Cardiac muscle cell (in vitro differentiated cells and primary cell): ENCODE results near the gene BRF1. TPM values are rescaled to one million over a fixed set of nuclear protein-coding genes. Genes with fewer than 3 reads are reported as not detected.

ENCODE experiments used
- DNase-seq, 2 donors: peaks; one replicate each; pipeline versions ENCODE4 v3.0.0 to v3.0.0-alpha.2; 2010 to 2017; ENCODE audit warnings: low read depth in 1 of 2, low spot score in 1 of 2
- H3K27ac ChIP-seq: fragments of 200-600 bp; sonication (generic); 2 replicates; pipeline ENCODE4 v1.5.1; 2016
- H3K27me3 ChIP-seq: fragments of 200-600 bp; sonication (generic); 2 replicates; pipeline ENCODE4 v1.6.0; 2016; ENCODE audit warnings: control low read depth
- H3K36me3 ChIP-seq: fragments of 200-600 bp; sonication (generic); 2 replicates; pipeline ENCODE4 v1.5.1; 2016; ENCODE audit warnings: control low read depth
- H3K4me1 ChIP-seq: fragments of 200-600 bp; sonication (generic); 2 replicates; pipeline ENCODE4 v1.8.1; 2017; ENCODE audit warnings: low read depth, mild to moderate bottlenecking, mixed run types
- H3K4me3 ChIP-seq: fragments of 200-600 bp; sonication (generic); 2 replicates; pipeline ENCODE4 v1.5.1; 2016; ENCODE audit warnings: mild to moderate bottlenecking
- H3K9me3 ChIP-seq: fragments of 200-600 bp; sonication (generic); 2 replicates; pipeline ENCODE4 v1.5.1; 2017; ENCODE audit warnings: low read depth, mild to moderate bottlenecking, control low read depth
- CTCF ChIP-seq: IDR thresholded peaks from 2 replicates; pipeline ENCODE4 v1.5.1; 2012; ENCODE audit warnings: low read depth, mild to moderate bottlenecking, low read length
- polyA plus RNA-seq: library from polyadenylated mRNA; unstranded; fragments of >200 nt; fragmentation: Nextera tagmentation; extraction: Ambion mirVana; gene quantifications from 2 replicates; pipeline ENCODE4 v1.2.1, GENCODE V29; 2016
- total RNA-seq: library from RNA; depleted of rRNA; stranded (reverse); fragments of >200 nt; gene quantifications from 2 replicates; pipeline ENCODE4 v1.2.3, GENCODE V29; 2016

BRF1 gene
- total and polyA plus RNA-seq, 2 experiments from 2014 or later, result 26.6 to 82.2 TPM

- peak; percentile 53 to 86 for DNase-seq
- H3K27ac ChIP-seq, result no peak within 1 kb of the TSS
- no peaks in the 10 kb centered on the region for H3K4me1 ChIP-seq
- TF ChIP-seq CTCF, result no peak
- H3K36me3 ChIP-seq, result no peaks in the 10 kb centered on the region
- peak within 1 kb of the TSS; percentile 65 for H3K4me3 ChIP-seq
- peaks cover 46% of the 10 kb centered on the region for H3K27me3 ChIP-seq
- H3K9me3 ChIP-seq, result no peaks in the 10 kb centered on the region
Measured at GRCh38 chr14:105180592-105181548, 119.9 kb downstream of the BRF1 start, which contains the start of gene NUDT14. NUDT14 (minus strand) TSS chr14:105181312; CDS start chr14:105181209, 103 bp downstream.

DNA sequence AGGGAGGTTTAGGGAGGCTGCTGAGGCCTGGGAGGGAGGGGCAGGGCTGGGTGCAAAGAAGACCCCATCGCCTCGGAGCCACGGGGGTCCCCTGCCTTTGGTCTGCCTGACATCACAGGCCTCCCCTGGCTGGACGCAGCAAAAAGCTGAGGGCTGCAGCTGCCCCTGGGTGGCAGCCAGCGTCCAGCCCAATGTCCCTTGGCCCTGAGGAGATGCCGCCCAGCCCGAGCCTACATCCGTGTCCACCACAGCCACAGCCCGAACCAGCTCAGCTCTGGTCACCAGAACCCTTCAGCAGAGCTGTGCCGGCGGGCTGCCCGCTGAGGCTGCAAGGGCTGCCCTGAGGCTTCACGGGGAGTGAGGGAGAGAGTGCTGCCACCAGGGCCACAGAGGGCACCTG is 121.6 kb downstream of the BRF1 start:
- Histone ChIP-seq H3K4me1 (no peaks in the 10 kb centered on the region), H3K4me3 (no peak overlapping the region), H3K36me3 (no peaks in the 10 kb centered on the region), H3K27ac (no peak overlapping the region), H3K9me3 (no peaks in the 10 kb centered on the region), H3K27me3 (peaks cover 29% of the 10 kb centered on the region)
- DNase-seq, result no peak
- no peak for TF ChIP-seq CTCF

- Histone ChIP-seq H3K4me3 (no peak overlapping the region), H3K27me3 (peaks cover 25% of the 10 kb centered on the region), H3K4me1 (no peaks in the 10 kb centered on the region), H3K27ac (no peak overlapping the region), H3K36me3 (no peaks in the 10 kb centered on the region), H3K9me3 (no peaks in the 10 kb centered on the region)
- no peak for DNase-seq
- TF ChIP-seq CTCF, result no peak
Measured at GRCh38 chr14:105178868-105179140, 122.0 kb downstream of the BRF1 start.

DNA sequence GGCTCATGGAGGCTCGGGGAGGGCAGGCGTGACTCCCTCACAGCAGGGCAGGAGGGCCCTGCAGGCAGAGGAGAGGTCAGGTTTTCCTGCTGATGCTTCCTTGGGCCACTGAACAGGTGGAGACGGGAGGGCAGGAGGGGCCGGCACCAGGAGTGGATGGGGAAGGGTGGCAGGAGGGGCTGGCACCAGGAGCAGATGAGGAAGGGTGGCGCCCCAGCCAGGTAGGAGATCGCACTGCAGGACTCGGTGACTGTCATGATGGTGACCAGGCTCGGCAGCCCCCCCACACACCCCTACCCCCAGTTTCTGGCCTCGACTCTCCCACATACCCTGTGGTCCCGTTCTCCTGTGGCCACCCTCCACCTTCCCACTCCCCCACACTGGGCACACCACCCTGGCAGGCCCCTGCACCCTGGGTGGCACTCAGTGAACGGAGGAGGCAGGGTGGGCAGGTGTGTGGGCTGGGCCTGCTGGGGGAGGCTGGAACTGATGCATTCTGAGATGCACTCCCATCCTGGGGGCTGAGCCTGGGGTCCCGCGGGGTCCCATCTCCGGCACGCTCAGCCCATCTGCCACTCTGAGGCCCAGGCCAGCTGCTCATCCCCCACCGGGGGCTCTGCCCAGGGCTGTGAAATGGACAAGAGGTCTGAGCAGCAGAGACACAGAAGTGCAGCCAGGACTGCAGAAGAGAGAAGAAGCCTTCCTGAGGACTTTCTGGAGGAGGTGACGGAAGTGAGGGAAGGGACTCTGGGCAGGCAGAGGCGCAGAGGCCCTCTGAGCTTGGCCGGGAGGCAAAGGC is 122.5 kb downstream of the BRF1 start:
- no peak for TF ChIP-seq CTCF
- no peaks in the 10 kb centered on the region for H3K4me1 ChIP-seq
- H3K9me3 ChIP-seq, result no peaks in the 10 kb centered on the region
- no peaks in the 10 kb centered on the region for H3K36me3 ChIP-seq
- no peak overlapping the region for H3K4me3 ChIP-seq
- no peak overlapping the region for H3K27ac ChIP-seq
- H3K27me3 ChIP-seq, result peaks cover 20% of the 10 kb centered on the region
- no peak for DNase-seq

GRCh38 chr14:105177082-105177481 is 123.7 kb downstream of the BRF1 start:
- TF ChIP-seq CTCF, result no peak
- H3K27me3 ChIP-seq, result peaks cover 8% of the 10 kb centered on the region
- H3K36me3 ChIP-seq, result no peaks in the 10 kb centered on the region
- no peak overlapping the region for H3K27ac ChIP-seq
- H3K4me3 ChIP-seq, result no peak overlapping the region
- DNase-seq, result no peak
- no peaks in the 10 kb centered on the region for H3K9me3 ChIP-seq
- H3K4me1 ChIP-seq, result no peaks in the 10 kb centered on the region
